Activated CD4-positive, CD25-positive, alpha-beta regulatory T cell treated with anti-CD3 and anti-CD28 coated beads, Interleukin-2, amount 50 U/mL, for 16 hours (primary cell): ENCODE data around the gene ISG15.
"Not testable (repeated sequence)": the region's sequence is repeated elsewhere in the genome, so short reads cannot be mapped to it uniquely, and the experiment has no call there.

Experiments used
- DNase-seq: peaks from one replicate; pipeline ENCODE4 v3.0.0-alpha.2; 2020; ENCODE audit warnings: low read depth, low spot score

The ISG15 gene

DNA sequence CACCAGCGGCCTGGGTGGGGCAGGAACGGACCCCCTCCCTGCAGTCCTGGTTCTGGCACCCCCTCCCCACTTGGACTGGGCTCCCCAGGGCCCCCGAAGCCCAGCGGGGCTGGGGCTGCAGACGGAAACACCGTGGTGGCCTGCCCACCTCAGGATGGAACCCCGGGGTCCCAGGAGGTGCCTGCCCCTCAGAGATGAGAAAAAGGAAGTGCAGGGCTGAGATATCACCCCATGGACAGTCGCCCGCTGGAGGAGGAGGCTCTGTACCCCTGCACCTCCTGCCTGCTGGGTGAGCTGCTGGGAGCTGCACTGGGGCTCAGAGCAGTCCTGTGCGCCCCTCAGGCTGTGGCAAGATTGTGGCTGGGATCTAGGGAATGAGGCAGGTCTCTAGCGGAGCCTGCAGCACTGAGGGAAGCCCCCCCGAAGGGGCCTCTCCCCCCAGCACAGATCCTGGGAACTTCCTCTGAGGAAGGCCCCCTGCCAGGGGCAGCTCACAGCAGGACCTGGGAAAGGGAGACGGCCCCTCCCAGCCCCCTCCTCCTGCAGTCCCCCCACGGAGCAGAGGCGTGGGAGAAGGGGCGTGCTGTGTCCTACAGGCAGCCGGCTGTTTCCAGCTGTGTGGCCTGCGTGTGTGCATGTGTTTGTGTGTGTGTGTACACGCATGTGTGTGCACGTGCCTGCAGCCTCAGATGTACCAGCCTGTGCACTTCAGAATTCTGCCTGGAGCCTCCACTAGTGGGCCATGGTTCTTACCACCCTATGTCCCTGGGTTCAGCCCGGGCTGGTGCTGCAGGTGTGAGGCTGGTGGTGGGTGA, 13.5 kb downstream of the ISG15 start:
- no peak for DNase-seq

DNA sequence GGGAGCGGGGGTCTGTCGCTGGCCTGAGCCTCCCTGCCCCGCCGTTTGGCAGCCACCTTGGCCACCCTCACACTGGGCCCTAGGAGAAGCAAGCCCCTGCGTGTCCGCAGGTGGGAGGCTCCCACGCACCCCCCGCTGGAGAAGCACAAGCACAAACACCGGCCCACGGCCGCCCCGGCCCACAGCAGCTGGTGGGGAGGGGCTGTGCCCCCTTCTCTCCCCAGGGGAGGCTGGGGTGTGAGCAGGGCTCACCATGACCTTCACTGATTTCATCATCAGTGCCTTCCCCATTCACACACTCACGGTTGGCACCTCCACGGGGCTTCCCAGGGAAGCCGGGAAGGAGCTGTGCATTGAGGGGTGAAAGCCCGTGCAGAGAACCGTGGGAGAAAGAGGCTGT, 14.5 kb downstream of the ISG15 start:
- no peak for DNase-seq

DNA sequence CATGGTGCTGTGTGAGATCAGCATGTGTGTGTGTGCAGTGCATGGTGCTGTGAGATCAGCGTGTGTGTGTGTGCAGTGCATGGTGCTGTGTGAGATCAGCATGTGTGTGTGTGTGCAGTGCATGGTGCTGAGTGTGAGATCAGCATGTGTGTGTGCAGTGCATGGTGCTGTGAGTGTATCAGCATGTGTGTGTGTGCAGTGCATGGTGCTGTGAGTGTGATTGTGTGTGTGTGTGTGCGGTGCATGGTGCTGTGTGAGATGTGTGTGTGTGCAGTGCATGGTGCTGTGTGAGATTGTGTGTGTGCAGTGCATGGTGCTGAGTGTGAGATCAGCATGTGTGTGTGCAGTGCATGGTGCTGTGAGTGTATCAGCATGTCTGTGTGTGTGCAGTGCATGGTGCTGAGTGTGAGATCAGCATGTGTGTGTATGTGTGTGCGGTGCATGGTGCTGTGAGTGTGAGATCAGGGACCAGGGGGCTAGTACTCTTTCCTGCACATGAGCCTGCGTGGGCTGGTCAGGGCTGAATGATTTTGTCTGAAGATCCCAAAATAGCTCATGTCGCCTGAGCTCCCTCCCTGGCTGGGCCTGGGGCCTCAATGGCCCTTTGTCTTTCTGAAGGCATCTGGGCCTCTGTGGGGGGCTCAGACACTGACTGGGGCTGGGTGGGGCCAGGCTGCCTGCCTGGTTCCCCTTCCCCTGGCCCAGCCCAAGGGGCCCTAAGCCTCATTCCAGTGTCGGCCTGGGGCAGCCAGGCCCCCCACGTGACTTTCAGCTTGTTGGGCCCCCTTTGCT, 17.8 kb downstream of the ISG15 start:
- DNase-seq, result not testable (repeated sequence)

DNA sequence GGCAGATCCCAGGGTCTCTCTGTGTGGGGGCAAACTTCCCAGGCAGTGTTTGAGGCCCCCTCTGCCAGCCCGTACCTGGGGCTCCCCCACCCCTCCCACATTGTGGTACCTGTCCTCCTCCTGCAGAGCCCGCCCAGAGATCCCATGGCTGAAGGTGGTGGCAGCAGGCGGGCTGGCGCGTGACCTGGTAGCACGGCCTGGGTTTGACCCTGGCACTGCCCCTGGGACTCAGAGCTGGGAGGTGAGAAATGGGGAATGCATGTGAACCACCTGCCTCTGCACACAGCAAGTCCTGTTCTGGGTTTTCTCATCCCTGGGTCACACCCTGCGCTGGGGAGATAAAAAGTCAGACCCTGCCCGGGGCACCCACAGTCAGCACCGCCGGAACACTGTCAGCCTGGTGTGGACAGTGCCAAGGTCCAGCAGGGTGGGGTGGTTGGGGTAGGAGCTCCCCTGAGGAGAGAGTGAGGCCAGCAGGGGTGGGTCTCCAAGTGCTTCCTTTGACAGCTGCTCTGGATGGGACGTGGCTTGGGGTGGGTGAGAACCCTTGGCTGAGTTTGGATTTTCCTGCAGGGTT, 18.4 kb downstream of the ISG15 start:
- DNase-seq, result no peak

DNA sequence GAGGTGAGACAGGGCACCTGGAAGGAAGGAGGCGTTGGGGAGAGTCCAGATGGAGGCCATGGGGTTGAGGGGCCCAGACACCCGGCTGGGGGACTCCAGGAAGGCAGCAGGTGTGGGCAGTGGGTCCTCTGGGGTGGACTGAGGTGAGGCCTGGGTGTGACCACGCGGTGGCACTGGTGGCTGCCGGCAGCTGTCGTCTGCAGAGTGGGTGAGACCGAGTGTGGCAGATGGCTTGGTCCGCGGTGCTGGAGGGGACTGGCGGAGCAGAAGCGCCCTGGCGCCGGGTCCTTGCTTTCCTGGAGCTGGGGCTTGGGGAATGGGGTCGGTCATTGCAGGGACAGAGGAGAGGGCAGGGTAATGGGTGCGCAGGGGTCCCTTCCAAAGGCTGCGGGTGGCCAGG, 19.1 kb downstream of the ISG15 start:
- DNase-seq, result no peak

DNA sequence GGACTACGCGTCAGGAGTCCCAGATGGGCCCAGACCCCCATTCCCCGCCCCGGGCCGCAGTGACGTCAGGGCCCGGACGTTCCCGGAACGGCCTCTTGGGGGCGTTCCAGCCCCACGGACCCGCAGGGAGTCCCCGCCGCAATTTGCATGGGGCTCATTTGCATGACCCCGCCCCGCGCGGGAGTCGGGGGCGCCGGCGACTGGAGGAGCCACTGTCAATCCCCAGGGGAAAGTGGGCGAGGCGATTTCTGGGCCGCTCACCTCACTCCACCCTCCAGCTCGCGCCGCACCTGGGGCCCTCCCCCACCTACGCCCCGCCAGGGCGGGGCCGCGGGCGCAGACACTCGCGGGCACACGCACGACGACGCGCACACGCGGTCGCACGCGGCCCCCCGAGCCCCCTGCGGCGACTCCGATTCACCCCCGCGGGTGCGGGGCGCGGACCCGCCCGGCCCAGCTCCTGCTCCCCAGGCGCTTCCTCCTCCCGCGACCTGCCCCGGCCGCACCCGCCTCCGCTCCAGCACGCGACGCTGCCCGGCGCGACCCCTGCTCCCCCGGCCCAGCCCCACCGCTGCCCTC, 19.8 kb downstream of the ISG15 start:
- peak; percentile 73 for DNase-seq

DNA sequence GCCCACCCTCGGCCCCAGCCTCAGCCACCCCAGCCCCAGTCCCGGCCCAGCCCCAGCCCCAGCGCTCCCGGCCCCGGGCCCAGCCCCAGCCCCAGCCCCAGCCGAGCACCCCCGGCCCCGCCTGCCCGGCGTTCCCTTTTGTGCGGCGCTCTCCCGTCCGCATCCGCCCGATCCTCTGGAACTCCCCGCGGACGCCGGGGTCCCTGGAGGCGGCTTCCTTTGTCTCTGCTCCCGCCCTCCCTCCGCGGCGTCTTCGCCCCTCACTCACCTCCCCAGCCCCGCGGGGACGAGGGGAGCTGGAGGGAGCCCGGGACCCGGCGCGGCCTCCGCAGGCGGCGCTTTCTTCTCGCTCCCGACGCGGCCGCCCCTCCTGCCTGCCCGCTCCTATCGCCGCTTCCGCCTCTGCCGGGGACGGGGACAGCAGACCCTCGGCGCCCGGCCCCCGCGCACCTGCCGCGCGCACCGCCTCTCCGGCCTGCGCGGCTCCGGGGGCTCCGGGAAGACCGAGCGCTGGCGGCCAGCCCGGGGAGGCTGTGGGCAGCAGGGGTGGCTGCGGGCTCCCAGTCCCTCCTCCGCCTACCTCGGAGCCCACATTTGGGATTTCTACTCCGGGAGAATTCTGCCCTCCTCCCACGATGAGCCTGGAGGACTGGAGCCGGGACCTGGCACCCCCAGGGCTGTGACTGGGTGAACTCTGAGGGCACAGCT, 20.6 kb downstream of the ISG15 start:
- DNase-seq, result no peak

DNA sequence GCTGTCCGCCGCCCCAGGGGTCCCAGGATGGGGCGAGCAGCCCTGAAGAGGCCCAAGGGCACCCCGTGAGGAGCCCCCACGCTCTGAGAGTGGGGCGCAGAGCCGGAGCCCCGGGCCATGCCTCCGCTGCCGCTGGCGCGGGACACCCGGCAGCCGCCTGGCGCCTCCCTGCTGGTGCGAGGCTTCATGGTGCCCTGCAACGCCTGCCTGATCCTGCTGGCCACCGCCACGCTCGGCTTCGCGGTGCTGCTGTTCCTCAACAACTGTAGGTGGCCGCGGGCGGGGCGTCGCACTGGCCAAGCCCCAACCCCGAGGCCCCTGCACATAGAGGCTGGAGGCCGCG, 21.1 kb downstream of the ISG15 start:
- no peak for DNase-seq

DNA sequence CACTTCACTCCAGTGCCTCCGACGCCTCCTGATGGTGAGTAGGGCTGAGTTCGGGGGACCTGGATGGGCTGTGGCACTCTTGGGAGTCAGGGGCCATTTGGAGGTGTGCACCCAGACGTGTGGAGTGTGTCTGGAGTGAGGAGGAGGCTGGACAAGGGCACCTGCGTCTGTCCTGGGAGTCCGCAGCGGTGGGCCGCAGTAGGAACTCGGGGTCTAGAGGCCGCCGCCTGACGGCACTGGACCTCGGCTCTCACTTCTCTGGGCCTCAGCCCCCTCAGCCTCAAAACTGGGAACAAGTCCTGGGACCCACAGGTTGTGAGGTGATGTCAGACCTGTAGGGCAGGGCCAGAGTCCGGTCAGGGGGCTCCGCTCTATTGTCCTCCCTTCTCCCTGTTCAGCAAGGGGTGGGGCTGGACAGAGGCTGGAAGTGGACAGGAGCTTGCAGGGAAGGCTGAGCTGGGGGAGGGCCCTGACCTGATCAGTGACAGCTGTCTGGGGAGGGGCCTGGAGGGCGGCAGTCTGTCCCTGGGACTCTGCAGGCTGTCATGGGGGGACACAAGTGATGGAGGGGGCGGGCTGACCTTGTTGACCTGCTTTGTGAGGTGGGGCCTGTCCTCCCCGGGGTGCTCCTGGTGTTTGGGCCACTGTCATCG, 22.1 kb downstream of the ISG15 start:
- no peak for DNase-seq

DNA sequence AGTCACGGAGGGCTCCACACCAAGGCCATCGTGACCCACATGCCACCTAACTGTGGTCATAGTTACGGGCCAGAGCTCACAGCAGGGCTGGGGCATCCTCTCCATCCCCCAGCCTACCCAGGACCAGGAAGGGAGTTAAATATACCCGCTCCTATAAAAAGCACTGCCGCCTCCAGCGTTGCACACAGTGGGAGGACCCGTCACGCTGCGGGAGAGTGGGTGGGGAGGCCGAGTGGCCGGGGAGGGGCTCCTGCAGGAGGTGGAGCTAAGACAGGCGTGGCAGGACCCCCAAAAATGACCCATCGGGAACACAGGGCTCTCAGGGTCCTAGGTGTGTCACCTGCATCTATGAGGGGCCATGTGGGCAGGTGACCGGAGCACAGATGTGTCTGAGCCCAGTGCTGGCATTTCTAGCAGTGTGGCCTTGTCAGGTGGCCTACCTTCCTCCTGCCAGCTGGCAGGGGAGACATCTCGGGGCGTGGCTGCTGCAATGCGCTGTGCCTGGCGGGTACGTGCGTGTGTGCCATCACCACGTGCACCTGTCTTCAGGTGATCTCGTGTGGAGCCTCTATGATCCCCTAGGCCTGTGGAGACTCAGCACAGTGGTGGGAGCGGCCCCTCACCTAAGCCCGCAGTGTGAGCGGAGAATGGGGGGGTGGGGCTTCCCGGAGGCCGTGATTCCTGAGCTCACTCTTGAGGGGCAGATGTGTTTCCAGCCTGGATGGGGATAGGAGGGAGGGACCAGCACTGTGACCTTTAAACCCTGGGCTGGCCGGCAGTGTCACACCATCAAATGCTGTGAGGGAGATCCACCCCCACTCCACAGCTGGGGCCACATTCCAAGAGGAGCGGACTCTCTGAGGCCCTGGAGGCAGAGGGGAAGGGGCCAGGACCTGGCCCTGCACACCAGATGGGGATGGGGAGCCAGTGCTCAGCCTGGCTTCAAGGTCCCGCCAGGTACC, 24.4 kb downstream of the ISG15 start:
- no peak for DNase-seq

DNA sequence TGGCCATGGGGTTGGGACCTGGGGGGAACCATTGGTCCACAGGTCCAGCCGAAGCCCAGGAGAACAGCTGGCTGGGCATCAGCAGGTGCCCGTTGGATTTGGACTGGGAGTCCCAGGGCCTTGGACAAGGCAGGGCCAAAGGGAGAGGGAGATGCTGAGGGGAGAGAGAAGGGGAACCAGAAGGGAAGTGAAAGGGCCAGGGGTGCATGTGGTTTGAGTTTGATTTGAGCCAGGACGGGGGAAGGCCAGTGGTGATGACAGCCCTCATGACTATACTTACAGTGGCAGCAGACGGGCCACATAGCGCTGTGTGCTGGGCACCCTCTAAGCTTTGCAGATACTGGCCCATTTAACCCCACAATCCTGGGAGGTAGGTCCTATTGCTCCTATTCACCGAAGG, 25.4 kb downstream of the ISG15 start:
- DNase-seq, result no peak

DNA sequence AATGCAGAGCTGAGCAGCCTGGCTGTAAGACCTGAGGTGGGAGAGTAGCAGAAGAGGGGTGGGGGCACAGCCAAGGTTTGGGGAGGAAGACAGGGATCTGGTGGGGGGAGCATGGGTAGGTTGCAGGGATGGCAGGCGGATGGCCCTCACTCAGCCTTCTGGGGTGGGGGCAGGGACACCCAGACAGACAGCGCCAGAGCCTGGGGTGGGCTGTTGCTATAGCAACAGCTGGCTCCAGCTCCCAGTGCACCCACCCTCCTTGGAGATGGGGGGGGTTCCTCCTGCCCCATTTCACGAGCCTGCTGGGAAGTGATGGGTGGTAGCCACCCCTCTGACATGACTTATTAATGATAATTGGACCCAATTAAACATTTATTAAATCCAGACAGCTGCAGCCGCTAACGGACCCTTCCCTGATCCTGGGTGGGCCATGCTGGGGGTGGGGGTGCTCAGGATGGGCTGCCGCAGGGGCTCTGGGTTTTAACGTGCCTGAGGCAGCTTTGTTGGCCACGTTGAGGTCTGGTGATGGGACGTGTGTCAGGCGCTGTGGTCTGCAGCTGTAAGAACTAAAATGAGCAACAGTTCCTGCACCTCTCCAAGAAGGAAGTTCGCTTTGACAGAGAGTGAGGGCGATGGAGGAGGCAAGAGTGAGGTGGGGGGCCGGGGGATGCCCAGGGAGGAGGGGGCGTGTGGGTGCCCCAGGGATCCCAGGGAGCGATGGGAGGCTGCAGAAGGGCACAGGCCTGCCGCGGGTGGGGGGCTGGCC, 26.0 kb downstream of the ISG15 start:
- DNase-seq, result no peak

DNA sequence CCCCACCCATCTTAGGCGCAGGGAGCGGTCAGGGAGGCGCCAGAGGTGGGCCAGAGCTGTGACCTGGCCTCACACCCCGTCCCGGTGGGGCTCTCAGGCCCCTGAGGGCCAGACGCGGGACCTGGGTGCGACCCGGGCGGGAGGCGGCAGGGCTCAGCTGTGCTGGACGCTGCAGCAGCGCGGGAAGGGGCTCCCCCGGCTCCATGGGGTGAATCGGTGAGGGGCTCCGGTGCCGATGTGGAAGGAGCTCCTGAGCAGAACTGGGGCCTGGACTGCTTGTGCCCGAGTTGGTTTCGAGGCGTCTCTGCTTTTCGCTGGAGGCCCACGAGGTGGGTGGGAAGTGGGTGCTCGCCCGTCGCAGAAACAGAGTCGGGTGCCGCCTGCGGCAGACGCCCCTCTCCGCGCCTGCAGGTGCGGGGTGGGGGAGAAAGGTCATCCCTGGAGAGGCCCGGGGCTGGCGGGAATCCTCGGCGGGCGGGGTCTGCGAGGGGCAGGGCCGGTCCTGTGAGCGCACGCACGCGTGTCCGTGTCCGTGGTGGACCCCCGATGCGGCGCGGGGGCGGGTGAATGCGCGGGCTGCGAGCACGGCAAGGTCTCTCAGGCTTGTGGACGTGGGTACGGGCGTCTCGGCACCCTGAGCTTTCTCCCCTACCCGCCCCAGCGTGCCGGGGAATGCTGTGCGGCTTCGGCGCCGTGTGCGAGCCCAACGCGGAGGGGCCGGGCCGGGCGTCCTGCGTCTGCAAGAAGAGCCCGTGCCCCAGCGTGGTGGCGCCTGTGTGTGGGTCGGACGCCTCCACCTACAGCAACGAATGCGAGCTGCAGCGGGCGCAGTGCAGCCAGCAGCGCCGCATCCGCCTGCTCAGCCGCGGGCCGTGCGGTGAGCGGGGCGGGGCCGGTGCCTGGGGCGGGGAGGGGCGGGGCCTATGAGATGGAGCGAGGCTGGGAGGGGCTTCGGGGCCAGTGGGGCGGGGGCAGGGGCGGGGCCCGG, 27.0 kb downstream of the ISG15 start:
- DNase-seq, result peak; percentile 52

DNA sequence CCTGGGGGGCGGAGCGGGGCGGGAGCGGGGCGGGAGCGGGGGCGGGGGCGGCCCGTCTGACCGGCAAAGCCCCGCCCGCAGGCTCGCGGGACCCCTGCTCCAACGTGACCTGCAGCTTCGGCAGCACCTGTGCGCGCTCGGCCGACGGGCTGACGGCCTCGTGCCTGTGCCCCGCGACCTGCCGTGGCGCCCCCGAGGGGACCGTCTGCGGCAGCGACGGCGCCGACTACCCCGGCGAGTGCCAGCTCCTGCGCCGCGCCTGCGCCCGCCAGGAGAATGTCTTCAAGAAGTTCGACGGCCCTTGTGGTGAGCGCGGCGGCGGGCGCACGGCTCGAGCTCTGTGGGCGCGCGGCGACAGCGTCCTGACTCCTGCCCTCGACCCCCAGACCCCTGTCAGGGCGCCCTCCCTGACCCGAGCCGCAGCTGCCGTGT, 27.8 kb downstream of the ISG15 start:
- no peak for DNase-seq

DNA sequence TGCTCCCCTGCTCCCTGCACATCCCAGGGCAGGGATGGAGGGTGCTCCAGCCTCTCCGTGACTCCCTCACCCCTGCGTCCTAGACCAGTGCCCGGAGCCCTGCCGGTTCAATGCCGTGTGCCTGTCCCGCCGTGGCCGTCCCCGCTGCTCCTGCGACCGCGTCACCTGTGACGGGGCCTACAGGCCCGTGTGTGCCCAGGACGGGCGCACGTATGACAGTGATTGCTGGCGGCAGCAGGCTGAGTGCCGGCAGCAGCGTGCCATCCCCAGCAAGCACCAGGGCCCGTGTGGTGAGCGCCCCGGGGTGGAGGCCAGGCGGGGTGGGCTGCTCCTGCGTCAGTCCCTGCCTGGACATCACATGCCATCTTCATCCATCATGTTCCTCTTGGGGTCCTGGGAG, 28.6 kb downstream of the ISG15 start:
- DNase-seq, result no peak

DNA sequence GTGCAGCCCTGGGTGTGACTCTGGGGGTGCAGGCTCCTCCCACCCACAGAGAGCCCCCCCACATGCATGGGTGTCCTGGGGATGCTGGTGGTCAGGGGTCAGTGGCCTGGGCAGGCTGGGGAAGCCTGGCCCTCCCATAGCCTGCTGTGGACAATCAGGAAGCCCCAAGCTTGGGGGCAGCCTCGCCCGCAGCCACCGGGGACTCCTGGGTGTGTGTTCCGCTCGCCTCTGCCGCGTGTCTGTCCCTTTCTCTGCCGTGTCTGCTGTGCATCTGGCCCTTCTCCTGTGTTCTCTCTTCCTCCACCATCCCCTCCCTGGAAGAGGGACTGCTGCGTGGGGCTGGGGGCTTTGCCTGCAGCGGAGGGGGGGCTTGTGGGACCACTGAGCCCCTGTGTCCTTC, 29.5 kb downstream of the ISG15 start:
- DNase-seq, result no peak

DNA sequence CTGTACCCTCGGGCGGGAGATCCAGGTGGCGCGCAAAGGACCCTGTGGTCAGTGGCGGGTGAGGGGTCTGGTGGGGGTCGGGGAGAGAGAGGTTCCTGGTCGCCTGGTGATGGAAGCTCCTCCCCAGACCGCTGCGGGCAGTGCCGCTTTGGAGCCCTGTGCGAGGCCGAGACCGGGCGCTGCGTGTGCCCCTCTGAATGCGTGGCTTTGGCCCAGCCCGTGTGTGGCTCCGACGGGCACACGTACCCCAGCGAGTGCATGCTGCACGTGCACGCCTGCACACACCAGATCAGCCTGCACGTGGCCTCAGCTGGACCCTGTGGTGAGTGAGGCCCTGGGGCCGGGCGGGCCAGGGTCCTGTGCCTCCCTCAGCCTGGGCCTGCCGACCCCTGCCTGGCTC, 30.1 kb downstream of the ISG15 start:
- DNase-seq, result no peak

DNA sequence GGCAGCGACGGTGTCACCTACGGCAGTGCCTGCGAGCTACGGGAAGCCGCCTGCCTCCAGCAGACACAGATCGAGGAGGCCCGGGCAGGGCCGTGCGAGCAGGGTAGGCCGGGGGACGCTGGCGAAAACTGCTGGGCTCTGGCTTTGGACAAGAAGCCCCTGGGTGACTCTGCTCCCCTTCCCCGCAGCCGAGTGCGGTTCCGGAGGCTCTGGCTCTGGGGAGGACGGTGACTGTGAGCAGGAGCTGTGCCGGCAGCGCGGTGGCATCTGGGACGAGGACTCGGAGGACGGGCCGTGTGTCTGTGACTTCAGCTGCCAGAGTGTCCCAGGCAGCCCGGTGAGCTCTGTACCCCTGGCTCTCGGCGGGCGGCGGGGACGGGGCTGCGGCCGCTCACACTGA, 30.6 kb downstream of the ISG15 start:
- no peak for DNase-seq
